H1 (cell line): ENCODE data around the gene CYB5R3.

Experiments used
- CREB1 ChIP-seq: IDR thresholded peaks from 2 replicates; pipeline ENCODE4 v1.6.1; 2012; ENCODE audit warnings: inconsistent platforms
- EZH2 ChIP-seq: fragments of 200-600 bp; sonication (generic); IDR thresholded peaks from 2 replicates; pipeline ENCODE4 v1.7.1; 2012; ENCODE audit warnings: low read depth, mild to moderate bottlenecking, moderate library complexity, low read length, inconsistent platforms; ENCODE audit not compliant: severe bottlenecking
- RBBP5 ChIP-seq: IDR thresholded peaks from 2 replicates; pipeline ENCODE4 v1.7.1; 2012; ENCODE audit warnings: low read depth, mild to moderate bottlenecking, inconsistent platforms, low read length, moderate library complexity, borderline replicate concordance

GRCh38 chr22:42587588-42588175 is 61.5 kb downstream of the CYB5R3 start:
- no peak for TF ChIP-seq EZH2
- TF ChIP-seq RBBP5: no peak
- no peak for TF ChIP-seq CREB1
